Peyer's patch (tissue), 4 donors: ENCODE data around the gene FURIN. TPM values are rescaled to one million over a fixed set of nuclear protein-coding genes. Genes with fewer than 3 reads are reported as not detected.
"Not testable (repeated sequence)": the region's sequence is repeated elsewhere in the genome, so short reads cannot be mapped to it uniquely, and the experiment has no call there.

Experiments
- DNase-seq, 3 donors: peaks; one replicate each; pipeline ENCODE4 v3.0.0-alpha.2; 2017 to 2019
- H3K27ac ChIP-seq, 4 donors: fragments of 200-600 bp; sonication (generic); one replicate each; pipeline ENCODE4 v1.5.1; 2016 to 2019
- H3K27me3 ChIP-seq, 2 donors: fragments of 200-600 bp; sonication (generic); one replicate each; pipeline ENCODE4 v1.5.1; 2019
- H3K36me3 ChIP-seq, 3 donors: fragments of 200-600 bp; sonication (generic); one replicate each; pipeline ENCODE4 v1.5.1; 2016 to 2019
- H3K4me1 ChIP-seq, 4 donors: fragments of 200-600 bp; sonication (generic); one replicate each; pipeline ENCODE4 v1.5.1; 2016 to 2019
- H3K4me3 ChIP-seq, 4 donors: fragments of 200-600 bp; sonication (generic); 1 replicate in 3 of 4; 2 replicates in 1 of 4; pipeline ENCODE4 v1.5.1; 2016 to 2019; ENCODE audit warnings: mild to moderate bottlenecking in 1 of 4
- H3K9me3 ChIP-seq, 4 donors: fragments of 200-600 bp; sonication (generic); one replicate each; pipeline ENCODE4 v1.5.1; 2016 to 2019; ENCODE audit warnings: mild to moderate bottlenecking in 1 of 4
- POLR2A ChIP-seq, 2 donors: fragments of 450-650 bp; IDR thresholded peaks; one replicate each; pipeline ENCODE4 v1.5.1; 2017; ENCODE audit warnings: antibody characterized with exemption in 2 of 2, mild to moderate bottlenecking in 2 of 2, moderate library complexity in 2 of 2
- total RNA-seq, 4 donors: library from RNA; depleted of rRNA; stranded (reverse); fragments of >200 nt; gene quantifications; one replicate each; pipeline ENCODE4 v1.1.0, GENCODE V29; 2016
- TF ChIP-seq, protein P1 (sequence below), 6 experiments: fragments of 450-650 bp in 4 of 6; fragments of 200-600 bp in 2 of 6; sonication (generic) in 1 of 6; IDR thresholded peaks; one replicate each; pipeline ENCODE4 v1.5.1; 2017 to 2019; ENCODE audit warnings: antibody characterized with exemption in 6 of 6, mild to moderate bottlenecking in 3 of 6, moderate library complexity in 1 of 6

The FURIN gene
- total RNA-seq, 4 donors from 2014 or later: 53.6 to 76.7 (median 70.1) TPM

DNA sequence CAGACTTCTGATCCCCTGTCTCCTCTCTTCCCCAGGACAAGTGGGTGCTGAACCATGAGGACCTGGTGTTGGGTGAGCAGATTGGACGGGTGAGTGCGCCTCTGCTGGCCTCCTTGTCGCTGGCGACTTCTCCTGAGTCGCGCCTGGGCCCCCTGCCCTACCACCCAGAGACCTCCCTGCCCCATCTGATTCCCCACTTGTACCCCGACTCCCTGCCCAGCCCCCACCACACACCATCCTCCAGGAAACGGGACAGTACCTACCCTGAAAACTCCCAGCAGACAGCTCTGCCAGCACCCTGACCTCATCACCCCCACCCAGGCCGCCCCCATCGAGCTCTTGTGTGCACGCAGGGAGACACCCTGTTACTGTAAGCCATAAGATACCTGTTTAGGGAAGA, 23.6 kb downstream of the FURIN start:
- no peaks in the 10 kb centered on the region for H3K9me3 ChIP-seq
- TF ChIP-seq, protein P1, sequence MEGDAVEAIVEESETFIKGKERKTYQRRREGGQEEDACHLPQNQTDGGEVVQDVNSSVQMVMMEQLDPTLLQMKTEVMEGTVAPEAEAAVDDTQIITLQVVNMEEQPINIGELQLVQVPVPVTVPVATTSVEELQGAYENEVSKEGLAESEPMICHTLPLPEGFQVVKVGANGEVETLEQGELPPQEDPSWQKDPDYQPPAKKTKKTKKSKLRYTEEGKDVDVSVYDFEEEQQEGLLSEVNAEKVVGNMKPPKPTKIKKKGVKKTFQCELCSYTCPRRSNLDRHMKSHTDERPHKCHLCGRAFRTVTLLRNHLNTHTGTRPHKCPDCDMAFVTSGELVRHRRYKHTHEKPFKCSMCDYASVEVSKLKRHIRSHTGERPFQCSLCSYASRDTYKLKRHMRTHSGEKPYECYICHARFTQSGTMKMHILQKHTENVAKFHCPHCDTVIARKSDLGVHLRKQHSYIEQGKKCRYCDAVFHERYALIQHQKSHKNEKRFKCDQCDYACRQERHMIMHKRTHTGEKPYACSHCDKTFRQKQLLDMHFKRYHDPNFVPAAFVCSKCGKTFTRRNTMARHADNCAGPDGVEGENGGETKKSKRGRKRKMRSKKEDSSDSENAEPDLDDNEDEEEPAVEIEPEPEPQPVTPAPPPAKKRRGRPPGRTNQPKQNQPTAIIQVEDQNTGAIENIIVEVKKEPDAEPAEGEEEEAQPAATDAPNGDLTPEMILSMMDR (IDR thresholded peaks at IDR 0.05): no peak
- TF ChIP-seq POLR2A (IDR thresholded peaks at IDR 0.05): no peak
- H3K4me3 ChIP-seq: no peak overlapping the region
- H3K27me3 ChIP-seq: no peaks in the 10 kb centered on the region
- no peak overlapping the region for H3K27ac ChIP-seq
- peaks cover 0 to 4% (median 0%) of the 10 kb centered on the region in 4 donors for H3K4me1 ChIP-seq
- H3K36me3 ChIP-seq: peaks cover 0 to 58% (median 0%) of the 10 kb centered on the region in 3 donors
- no peak for DNase-seq

DNA sequence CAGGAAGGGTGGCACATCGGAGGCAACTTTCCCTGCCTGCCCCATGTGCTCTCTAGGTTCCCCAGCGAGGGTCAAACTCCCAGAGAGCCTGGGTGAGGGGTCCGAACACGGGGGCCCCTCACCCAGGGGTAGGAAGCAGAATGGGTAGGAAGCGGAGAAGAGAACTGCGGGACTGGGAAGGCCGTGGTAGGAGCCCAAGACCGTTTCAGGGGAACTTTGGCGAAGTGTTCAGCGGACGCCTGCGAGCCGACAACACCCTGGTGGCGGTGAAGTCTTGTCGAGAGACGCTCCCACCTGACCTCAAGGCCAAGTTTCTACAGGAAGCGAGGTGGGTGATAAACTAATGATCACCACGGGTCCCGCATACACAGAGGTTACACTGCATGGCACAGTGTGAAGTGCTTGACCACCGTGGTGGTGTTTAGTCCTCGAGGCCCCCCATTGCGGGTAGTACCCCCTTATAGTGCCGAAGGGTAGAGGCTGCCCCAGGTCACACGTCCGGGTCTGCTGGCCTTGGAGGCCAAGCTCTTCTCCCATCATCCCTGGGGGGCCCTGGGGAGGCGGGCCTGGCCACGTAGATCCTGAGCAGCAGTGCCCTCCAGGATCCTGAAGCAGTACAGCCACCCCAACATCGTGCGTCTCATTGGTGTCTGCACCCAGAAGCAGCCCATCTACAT, 24.2 kb downstream of the FURIN start:
- Histone ChIP-seq H3K27me3 (no peaks in the 10 kb centered on the region), H3K27ac (no peak overlapping the region), H3K4me3 (no peak overlapping the region), H3K36me3 (peaks cover 0 to 58% (median 0%) of the 10 kb centered on the region in 3 donors), H3K9me3 (no peaks in the 10 kb centered on the region), H3K4me1 (peaks cover 0 to 4% (median 0%) of the 10 kb centered on the region in 4 donors)
- DNase-seq: no peak
- TF ChIP-seq, protein P1 (IDR thresholded peaks at IDR 0.05): no peak
- no peak for TF ChIP-seq POLR2A (IDR thresholded peaks at IDR 0.05)

DNA sequence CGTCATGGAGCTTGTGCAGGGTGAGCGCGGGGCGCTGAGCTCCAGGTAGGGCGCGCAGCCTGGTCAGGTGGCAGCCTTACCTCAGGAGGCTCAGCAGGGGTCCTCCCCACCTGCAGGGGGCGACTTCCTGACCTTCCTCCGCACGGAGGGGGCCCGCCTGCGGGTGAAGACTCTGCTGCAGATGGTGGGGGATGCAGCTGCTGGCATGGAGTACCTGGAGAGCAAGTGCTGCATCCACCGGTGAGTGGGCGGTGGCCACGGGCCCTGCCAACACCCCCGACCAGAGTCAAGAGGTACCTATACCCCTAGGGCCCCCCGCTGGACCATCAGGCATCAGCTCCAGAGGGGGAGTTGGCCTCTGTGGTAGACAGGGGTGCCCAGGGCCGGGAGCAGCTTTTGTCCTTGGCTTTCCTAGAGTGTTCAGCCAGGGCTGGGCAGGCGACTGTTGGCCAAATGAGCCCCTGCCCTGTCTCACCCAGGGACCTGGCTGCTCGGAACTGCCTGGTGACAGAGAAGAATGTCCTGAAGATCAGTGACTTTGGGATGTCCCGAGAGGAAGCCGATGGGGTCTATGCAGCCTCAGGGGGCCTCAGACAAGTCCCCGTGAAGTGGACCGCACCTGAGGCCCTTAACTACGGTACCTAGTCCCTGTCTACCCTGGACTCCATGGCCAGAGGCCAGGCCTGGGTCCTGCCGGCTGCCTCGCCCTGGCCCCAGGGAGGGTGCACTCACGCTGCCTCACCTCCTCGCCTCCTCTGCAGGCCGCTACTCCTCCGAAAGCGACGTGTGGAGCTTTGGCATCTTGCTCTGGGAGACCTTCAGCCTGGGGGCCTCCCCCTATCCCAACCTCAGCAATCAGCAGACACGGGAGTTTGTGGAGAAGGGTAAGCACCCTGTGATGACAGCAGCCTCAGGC, 25.0 kb downstream of the FURIN start:
- Histone ChIP-seq H3K4me3 (no peak overlapping the region), H3K27ac (no peak overlapping the region), H3K4me1 (peaks cover 0 to 4% (median 0%) of the 10 kb centered on the region in 4 donors), H3K36me3 (peaks cover 0 to 58% (median 0%) of the 10 kb centered on the region in 3 donors), H3K27me3 (no peaks in the 10 kb centered on the region), H3K9me3 (no peaks in the 10 kb centered on the region)
- DNase-seq: no peak
- TF ChIP-seq, protein P1 (IDR thresholded peaks at IDR 0.05): no peak

DNA sequence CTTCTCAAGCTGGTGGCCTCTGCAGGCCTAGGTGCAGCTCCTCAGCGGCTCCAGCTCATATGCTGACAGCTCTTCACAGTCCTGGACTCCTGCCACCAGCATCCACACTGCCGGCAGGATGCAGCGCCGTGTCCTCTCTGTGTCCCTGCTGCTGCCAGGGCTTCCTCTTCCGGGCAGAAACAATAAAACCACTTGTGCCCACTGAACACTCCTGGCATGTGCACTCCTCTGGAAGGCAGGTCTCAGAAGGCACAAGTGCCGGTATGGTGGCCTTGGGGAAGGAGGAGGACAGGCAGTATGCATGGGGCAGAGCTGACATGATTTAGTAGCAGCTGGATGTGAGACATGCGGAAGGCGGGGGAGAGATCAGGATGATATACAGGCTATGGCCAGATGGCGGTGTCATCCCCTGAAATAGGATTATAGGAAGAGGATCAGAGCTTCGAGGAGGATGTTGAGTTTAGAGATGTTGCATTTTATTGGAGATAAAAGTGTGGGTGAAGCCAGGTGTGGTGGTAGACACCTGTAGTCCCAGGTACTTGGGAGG, 27.3 kb downstream of the FURIN start:
- no peak for TF ChIP-seq POLR2A (IDR thresholded peaks at IDR 0.05)
- TF ChIP-seq, protein P1 (IDR thresholded peaks at IDR 0.05): peak in 1 of 6 experiments; percentile 6
- peaks cover 0 to 50% (median 0%) of the 10 kb centered on the region in 3 donors for H3K36me3 ChIP-seq
- no peaks in the 10 kb centered on the region for H3K27me3 ChIP-seq
- no peak overlapping the region for H3K27ac ChIP-seq
- H3K4me3 ChIP-seq: no peak overlapping the region
- DNase-seq: no peak
- H3K4me1 ChIP-seq: no peaks in the 10 kb centered on the region
- H3K9me3 ChIP-seq: no peaks in the 10 kb centered on the region

DNA sequence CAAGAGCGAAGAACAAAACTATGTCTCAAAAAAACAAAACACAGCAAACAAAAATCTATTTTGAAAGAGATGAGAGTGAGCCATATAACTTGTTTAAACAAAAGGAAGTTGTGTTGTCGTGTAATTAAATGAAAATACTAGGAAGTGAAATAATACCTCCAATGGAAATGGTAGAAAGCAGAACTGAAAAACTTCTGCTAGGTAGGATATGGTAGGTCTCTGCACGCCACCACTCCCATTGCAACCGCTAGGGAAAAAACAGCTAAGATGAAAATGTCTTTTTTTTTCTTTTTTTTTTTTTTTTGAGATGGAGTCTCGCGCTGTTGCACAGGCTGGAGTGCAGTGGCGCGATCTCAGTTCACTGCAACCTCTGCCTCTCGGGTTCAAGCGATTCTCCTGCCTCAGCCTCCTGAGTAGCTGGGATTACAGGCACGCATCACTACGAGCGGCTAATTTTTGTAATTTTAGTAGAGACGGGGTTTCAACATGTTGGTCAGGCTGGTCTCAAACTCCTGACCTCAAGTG, 28.8 kb downstream of the FURIN start:
- not testable (repeated sequence) for H3K4me3 ChIP-seq, H3K4me1 ChIP-seq, H3K9me3 ChIP-seq, H3K27me3 ChIP-seq, H3K27ac ChIP-seq
- peaks cover 0 to 37% (median 0%) of the 10 kb centered on the region in 3 donors for H3K36me3 ChIP-seq
- DNase-seq: peak in 1 of 3 donors; percentile 48
